H9 (cell line): ENCODE results near the gene SPECC1L. TPM values are rescaled to one million over a fixed set of nuclear protein-coding genes. Genes with fewer than 3 reads are reported as not detected.

Experiments used
- DNase-seq: peaks from one replicate; pipeline ENCODE4 v3.0.0-alpha.2; 2017
- H2AFZ ChIP-seq: one replicate; pipeline ENCODE4 v1.6.1; 2013; ENCODE audit warnings: mild to moderate bottlenecking, low read length, control low read depth, moderate library complexity
- H2AK5ac ChIP-seq: 2 replicates; pipeline ENCODE4 v1.6.1; 2013; ENCODE audit warnings: low read length, control low read depth, mixed read lengths; ENCODE audit not compliant: insufficient read length
- H2BK120ac ChIP-seq: one replicate; pipeline ENCODE4 v1.6.1; 2013; ENCODE audit warnings: low read depth, mild to moderate bottlenecking, low read length, control low read depth, inconsistent platforms; ENCODE audit not compliant: poor library complexity, severe bottlenecking
- H2BK12ac ChIP-seq: 2 replicates; pipeline ENCODE4 v1.6.1; 2013; ENCODE audit warnings: low read length, control low read depth, mixed read lengths, low read depth; ENCODE audit not compliant: insufficient read length
- H2BK15ac ChIP-seq: 2 replicates; pipeline ENCODE4 v1.6.1; 2013; ENCODE audit warnings: low read depth, low read length, control low read depth
- H2BK20ac ChIP-seq: one replicate; pipeline ENCODE4 v1.6.1; 2013; ENCODE audit warnings: low read depth, mild to moderate bottlenecking, low read length, control low read depth, inconsistent platforms; ENCODE audit not compliant: poor library complexity, severe bottlenecking
- H2BK5ac ChIP-seq: 2 replicates; pipeline ENCODE4 v1.6.1; 2013; ENCODE audit warnings: low read length, control low read depth, mixed read lengths; ENCODE audit not compliant: insufficient read length
- H3K14ac ChIP-seq: 2 replicates; pipeline ENCODE4 v1.6.1; 2013; ENCODE audit warnings: low read length, control low read depth; ENCODE audit not compliant: insufficient read depth
- H3K18ac ChIP-seq: 2 replicates; pipeline ENCODE4 v1.6.1; 2013; ENCODE audit warnings: low read depth, mild to moderate bottlenecking, mixed read lengths, low read length, control low read depth; ENCODE audit not compliant: insufficient read length
- H3K23ac ChIP-seq: 2 replicates; pipeline ENCODE4 v1.6.1; 2013; ENCODE audit warnings: low read length, control low read depth, mixed read lengths, low read depth; ENCODE audit not compliant: insufficient read length
- H3K23me2 ChIP-seq: 2 replicates; pipeline ENCODE4 v1.6.1; 2013; ENCODE audit warnings: low read depth, mild to moderate bottlenecking, mixed read lengths, low read length, control low read depth; ENCODE audit not compliant: insufficient read length, poor library complexity, severe bottlenecking
- H3K27ac ChIP-seq: 2 replicates; pipeline ENCODE4 v1.5.1; 2013; ENCODE audit warnings: low read length, control low read depth, mixed read lengths, low read depth; ENCODE audit not compliant: insufficient read length
- H3K27me3 ChIP-seq: 2 replicates; pipeline ENCODE4 v1.6.1; 2013; ENCODE audit warnings: low read length, control low read depth, inconsistent platforms; ENCODE audit not compliant: insufficient read depth
- H3K4ac ChIP-seq: 2 replicates; pipeline ENCODE4 v1.6.1; 2013; ENCODE audit warnings: low read depth, mild to moderate bottlenecking, control low read depth, inconsistent platforms, low read length, moderate library complexity
- H3K4me1 ChIP-seq: 2 replicates; pipeline ENCODE4 v1.6.1; 2013; ENCODE audit warnings: low read length, control low read depth, inconsistent platforms; ENCODE audit not compliant: insufficient read depth
- H3K4me2 ChIP-seq: 2 replicates; pipeline ENCODE4 v1.6.1; 2013; ENCODE audit warnings: low read length, control low read depth, mixed read lengths; ENCODE audit not compliant: insufficient read length, insufficient read depth
- H3K56ac ChIP-seq: 2 replicates; pipeline ENCODE4 v1.6.1; 2013; ENCODE audit warnings: low read depth, mild to moderate bottlenecking, mixed read lengths, low read length, control low read depth; ENCODE audit not compliant: insufficient read length
- H3K79me1 ChIP-seq: 2 replicates; pipeline ENCODE4 v1.6.1; 2013; ENCODE audit warnings: low read depth, mild to moderate bottlenecking, moderate library complexity, low read length, control low read depth, inconsistent platforms; ENCODE audit not compliant: insufficient read depth, poor library complexity, severe bottlenecking
- H3K79me2 ChIP-seq: 2 replicates; pipeline ENCODE4 v1.6.1; 2013; ENCODE audit warnings: low read length, control low read depth, inconsistent platforms; ENCODE audit not compliant: insufficient read depth
- H3K9ac ChIP-seq: 2 replicates; pipeline ENCODE4 v1.6.1; 2013; ENCODE audit warnings: low read length, control low read depth, mixed read lengths; ENCODE audit not compliant: insufficient read length; ENCODE audit errors: extremely low read depth
- H3K9me3 ChIP-seq: one replicate; pipeline ENCODE4 v1.6.1; 2013; ENCODE audit warnings: low read depth, low read length, inconsistent platforms; ENCODE audit not compliant: control insufficient read depth
- H3T11ph ChIP-seq: one replicate; pipeline ENCODE4 v1.6.1; 2013; ENCODE audit warnings: mild to moderate bottlenecking, low read length, control low read depth, inconsistent platforms
- H4K20me1 ChIP-seq: one replicate; pipeline ENCODE4 v1.6.1; 2013; ENCODE audit not compliant: control insufficient read depth, insufficient read length, insufficient read depth
- H4K5ac ChIP-seq: 2 replicates; pipeline ENCODE4 v1.6.1; 2013; ENCODE audit warnings: low read depth, mild to moderate bottlenecking, mixed read lengths, low read length, control low read depth; ENCODE audit not compliant: insufficient read length
- H4K8ac ChIP-seq: replicated peaks from 2 replicates; pipeline ENCODE4 v1.6.1; 2013; ENCODE audit warnings: low read length, control low read depth, mixed read lengths, low read depth; ENCODE audit not compliant: insufficient read length
- H4K91ac ChIP-seq: 2 replicates; pipeline ENCODE4 v1.6.1; 2013; ENCODE audit warnings: low read depth, mild to moderate bottlenecking, moderate library complexity, mixed read lengths, low read length, control low read depth; ENCODE audit not compliant: insufficient read length
- H3K27ac Mint-ChIP-seq, 3 experiments: 2 replicates in 2 of 3; 3 replicates in 1 of 3; pipeline ENCODE4 v1.8.0; 2020 to 2021; ENCODE audit warnings: mixed read lengths in 3 of 3, mild to moderate bottlenecking in 1 of 3, moderate library complexity in 1 of 3
- H3K27me3 Mint-ChIP-seq: 2 replicates; pipeline ENCODE4 v1.8.0; 2021; ENCODE audit warnings: low read depth, mild to moderate bottlenecking, moderate library complexity, mixed read lengths
- H3K36me3 Mint-ChIP-seq, 3 experiments: 2 replicates in 2 of 3; 3 replicates in 1 of 3; pipeline ENCODE4 v1.8.0; 2020 to 2021; ENCODE audit warnings: low read depth in 3 of 3, mixed read lengths in 3 of 3; ENCODE audit not compliant: insufficient read depth in 1 of 3
- H3K4me1 Mint-ChIP-seq, 2 experiments: 2 replicates each; pipeline ENCODE4 v1.8.0; 2020; ENCODE audit warnings: mixed read lengths in 2 of 2
- H3K4me3 Mint-ChIP-seq, 2 experiments: 2 replicates in 1 of 2; 3 replicates in 1 of 2; pipeline ENCODE4 v1.8.0; 2020 to 2021; ENCODE audit warnings: mild to moderate bottlenecking in 2 of 2, mixed read lengths in 2 of 2, moderate library complexity in 1 of 2
- H3K9me3 Mint-ChIP-seq, 2 experiments: 2 replicates in 1 of 2; 3 replicates in 1 of 2; pipeline ENCODE4 v1.8.0; 2020; ENCODE audit warnings: mild to moderate bottlenecking in 2 of 2, mixed read lengths in 2 of 2, moderate library complexity in 1 of 2
- WGBS: extraction: QIAGEN DNeasy Blood & Tissue Kit; methylation state at CpG from one replicate; pipeline ENCODE4 v1.1.7; 2013; ENCODE audit warnings: missing lambda C conversion rate, low lambda C conversion rate, mixed read lengths; ENCODE audit not compliant: insufficient read length; ENCODE audit errors: extremely low coverage; 5-methylcytosine and 5-hydroxymethylcytosine counted together
- total RNA-seq: library from RNA; stranded (reverse); gene quantifications from 2 replicates; pipeline ENCODE4 v1.2.1, GENCODE V29; 2021
- TF ChIP-seq, protein P1 (sequence below): fragments of 200-600 bp; sonication (generic); conservative IDR thresholded peaks from 3 replicates; pipeline ENCODE4 v1.8.0; 2021; ENCODE audit warnings: antibody characterized with exemption, mild to moderate bottlenecking

The SPECC1L gene
- total RNA-seq, 1 experiment from 2014 or later = 57.1 TPM

DNA sequence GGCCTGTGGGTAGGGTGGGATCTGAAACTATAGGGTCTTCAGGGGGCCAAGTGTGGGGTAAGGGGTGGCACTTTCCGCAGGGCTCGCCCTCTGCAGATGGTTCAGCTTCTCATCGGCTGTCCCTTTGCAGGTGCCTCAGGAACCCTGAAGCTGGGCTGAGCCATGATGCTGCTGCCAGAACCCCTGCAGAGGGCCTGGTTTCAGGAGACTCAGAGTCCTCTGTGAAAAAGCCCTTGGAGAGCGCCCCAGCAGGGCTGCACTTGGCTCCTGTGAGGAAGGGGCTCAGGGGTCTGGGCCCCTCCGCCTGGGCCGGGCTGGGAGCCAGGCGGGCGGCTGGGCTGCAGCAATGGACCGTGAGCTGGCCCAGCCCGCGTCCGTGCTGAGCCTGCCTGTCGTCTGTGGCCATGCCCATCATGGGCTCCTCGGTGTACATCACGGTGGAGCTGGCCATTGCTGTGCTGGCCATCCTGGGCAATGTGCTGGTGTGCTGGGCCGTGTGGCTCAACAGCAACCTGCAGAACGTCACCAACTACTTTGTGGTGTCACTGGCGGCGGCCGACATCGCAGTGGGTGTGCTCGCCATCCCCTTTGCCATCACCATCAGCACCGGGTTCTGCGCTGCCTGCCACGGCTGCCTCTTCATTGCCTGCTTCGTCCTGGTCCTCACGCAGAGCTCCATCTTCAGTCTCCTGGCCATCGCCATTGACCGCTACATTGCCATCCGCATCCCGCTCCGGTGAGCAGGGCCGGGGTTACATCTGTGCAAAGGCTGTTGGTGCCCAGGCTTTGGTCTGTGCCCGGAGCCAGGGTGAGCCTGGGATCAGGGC lies 162.6 kb downstream of the SPECC1L start:
- H4K91ac ChIP-seq = no peak overlapping the region
- H3K27me3 ChIP-seq = no peaks in the 10 kb centered on the region
- no peak overlapping the region for H3K9ac ChIP-seq
- TF ChIP-seq, protein P1, sequence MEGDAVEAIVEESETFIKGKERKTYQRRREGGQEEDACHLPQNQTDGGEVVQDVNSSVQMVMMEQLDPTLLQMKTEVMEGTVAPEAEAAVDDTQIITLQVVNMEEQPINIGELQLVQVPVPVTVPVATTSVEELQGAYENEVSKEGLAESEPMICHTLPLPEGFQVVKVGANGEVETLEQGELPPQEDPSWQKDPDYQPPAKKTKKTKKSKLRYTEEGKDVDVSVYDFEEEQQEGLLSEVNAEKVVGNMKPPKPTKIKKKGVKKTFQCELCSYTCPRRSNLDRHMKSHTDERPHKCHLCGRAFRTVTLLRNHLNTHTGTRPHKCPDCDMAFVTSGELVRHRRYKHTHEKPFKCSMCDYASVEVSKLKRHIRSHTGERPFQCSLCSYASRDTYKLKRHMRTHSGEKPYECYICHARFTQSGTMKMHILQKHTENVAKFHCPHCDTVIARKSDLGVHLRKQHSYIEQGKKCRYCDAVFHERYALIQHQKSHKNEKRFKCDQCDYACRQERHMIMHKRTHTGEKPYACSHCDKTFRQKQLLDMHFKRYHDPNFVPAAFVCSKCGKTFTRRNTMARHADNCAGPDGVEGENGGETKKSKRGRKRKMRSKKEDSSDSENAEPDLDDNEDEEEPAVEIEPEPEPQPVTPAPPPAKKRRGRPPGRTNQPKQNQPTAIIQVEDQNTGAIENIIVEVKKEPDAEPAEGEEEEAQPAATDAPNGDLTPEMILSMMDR = no peak
- H2BK12ac ChIP-seq = no peak overlapping the region
- H4K5ac ChIP-seq = no peak overlapping the region
- 0 out of 2 replicates have a peak, but pooled peaks cover 4% of the 10 kb centered on the region for H3K4me1 ChIP-seq
- Mint-ChIP-seq H3K27me3 (peaks cover 1% of the 10 kb centered on the region), H3K4me1 (peaks cover 14 to 25% of the 10 kb centered on the region in 2 experiments), H3K4me3 (no peak overlapping the region; a peak in 1 of 5 replicates), H3K27ac (no peak overlapping the region), H3K36me3 (no peaks in the 10 kb centered on the region; a peak in 1 of 7 replicates), H3K9me3 (no peaks in the 10 kb centered on the region)
- H4K8ac ChIP-seq = no peak overlapping the region
- no peak overlapping the region for H2BK20ac ChIP-seq
- H3K56ac ChIP-seq = no peak overlapping the region
- H2BK120ac ChIP-seq = no peak overlapping the region
- no peak overlapping the region for H3K27ac ChIP-seq
- no peak overlapping the region for H3K4ac ChIP-seq
- no peaks in the 10 kb centered on the region for H3K9me3 ChIP-seq
- DNase-seq = no peak
- no peaks in the 10 kb centered on the region for H3K79me1 ChIP-seq
- no peak overlapping the region for H2BK15ac ChIP-seq
- H4K20me1 ChIP-seq = peaks cover 2% of the 10 kb centered on the region
- no peak overlapping the region for H2AFZ ChIP-seq
- no peaks in the 10 kb centered on the region for H3K23me2 ChIP-seq
- no CpG with 5 or more reads among the region's 34 CpGs for whole genome bisulfite sequencing
- H3K4me2 ChIP-seq = no peak overlapping the region
- H3K23ac ChIP-seq = no peak overlapping the region
- H2BK5ac ChIP-seq = no peak overlapping the region
- no peak overlapping the region for H2AK5ac ChIP-seq
- no peak overlapping the region for H3K18ac ChIP-seq
- no peak overlapping the region for H3T11ph ChIP-seq
- H3K14ac ChIP-seq = no peak overlapping the region
- H3K79me2 ChIP-seq = no peaks in the 10 kb centered on the region
